Right lobe of liver (tissue), 4 donors: ENCODE data around the gene STRC.
"Not testable (repeated sequence)": the region's sequence is repeated elsewhere in the genome, so short reads cannot be mapped to it uniquely, and the experiment has no call there.

Experiments
- CTCF ChIP-seq, 4 donors: fragments of 200-600 bp in 3 of 4; fragments of 450-650 bp in 1 of 4; IDR thresholded peaks; one replicate each; pipeline versions ENCODE4 v1.5.1 to v1.8.0; 2016 to 2022; ENCODE audit warnings: antibody characterized with exemption in 4 of 4, mild to moderate bottlenecking in 2 of 4
- POLR2A ChIP-seq: fragments of 450-650 bp; IDR thresholded peaks from one replicate; pipeline ENCODE4 v1.6.1; 2017; ENCODE audit warnings: antibody characterized with exemption, mild to moderate bottlenecking
- donor health status: DM: no; HTN: no; CAD: no.
- donor health status: DM: no; HTN: no; CAD: no.
- donor health status: DM: no; HTN: yes; CAD: no.

- TF ChIP-seq CTCF (IDR thresholded peaks at IDR 0.05); POLR2A: not testable (repeated sequence)
These were observed 850 bp downstream of the STRC start for GRCh38 chr15:43617750-43618149.
